ENCODE measurements around the gene RHBDF1. TPM values are rescaled to one million over a fixed set of nuclear protein-coding genes. Genes with fewer than 3 reads are reported as not detected.
A peak's percentile ranks its signal among the peaks of the same experiment; 100 is the strongest.

The RHBDF1 gene
- total and polyA plus RNA-seq, 2 of the 13 experiments (the other 11 are each of a cell fraction or from before 2014, with no cell fraction given) = 5.4 to 26.9 TPM

- TF ChIP-seq, protein P1, sequence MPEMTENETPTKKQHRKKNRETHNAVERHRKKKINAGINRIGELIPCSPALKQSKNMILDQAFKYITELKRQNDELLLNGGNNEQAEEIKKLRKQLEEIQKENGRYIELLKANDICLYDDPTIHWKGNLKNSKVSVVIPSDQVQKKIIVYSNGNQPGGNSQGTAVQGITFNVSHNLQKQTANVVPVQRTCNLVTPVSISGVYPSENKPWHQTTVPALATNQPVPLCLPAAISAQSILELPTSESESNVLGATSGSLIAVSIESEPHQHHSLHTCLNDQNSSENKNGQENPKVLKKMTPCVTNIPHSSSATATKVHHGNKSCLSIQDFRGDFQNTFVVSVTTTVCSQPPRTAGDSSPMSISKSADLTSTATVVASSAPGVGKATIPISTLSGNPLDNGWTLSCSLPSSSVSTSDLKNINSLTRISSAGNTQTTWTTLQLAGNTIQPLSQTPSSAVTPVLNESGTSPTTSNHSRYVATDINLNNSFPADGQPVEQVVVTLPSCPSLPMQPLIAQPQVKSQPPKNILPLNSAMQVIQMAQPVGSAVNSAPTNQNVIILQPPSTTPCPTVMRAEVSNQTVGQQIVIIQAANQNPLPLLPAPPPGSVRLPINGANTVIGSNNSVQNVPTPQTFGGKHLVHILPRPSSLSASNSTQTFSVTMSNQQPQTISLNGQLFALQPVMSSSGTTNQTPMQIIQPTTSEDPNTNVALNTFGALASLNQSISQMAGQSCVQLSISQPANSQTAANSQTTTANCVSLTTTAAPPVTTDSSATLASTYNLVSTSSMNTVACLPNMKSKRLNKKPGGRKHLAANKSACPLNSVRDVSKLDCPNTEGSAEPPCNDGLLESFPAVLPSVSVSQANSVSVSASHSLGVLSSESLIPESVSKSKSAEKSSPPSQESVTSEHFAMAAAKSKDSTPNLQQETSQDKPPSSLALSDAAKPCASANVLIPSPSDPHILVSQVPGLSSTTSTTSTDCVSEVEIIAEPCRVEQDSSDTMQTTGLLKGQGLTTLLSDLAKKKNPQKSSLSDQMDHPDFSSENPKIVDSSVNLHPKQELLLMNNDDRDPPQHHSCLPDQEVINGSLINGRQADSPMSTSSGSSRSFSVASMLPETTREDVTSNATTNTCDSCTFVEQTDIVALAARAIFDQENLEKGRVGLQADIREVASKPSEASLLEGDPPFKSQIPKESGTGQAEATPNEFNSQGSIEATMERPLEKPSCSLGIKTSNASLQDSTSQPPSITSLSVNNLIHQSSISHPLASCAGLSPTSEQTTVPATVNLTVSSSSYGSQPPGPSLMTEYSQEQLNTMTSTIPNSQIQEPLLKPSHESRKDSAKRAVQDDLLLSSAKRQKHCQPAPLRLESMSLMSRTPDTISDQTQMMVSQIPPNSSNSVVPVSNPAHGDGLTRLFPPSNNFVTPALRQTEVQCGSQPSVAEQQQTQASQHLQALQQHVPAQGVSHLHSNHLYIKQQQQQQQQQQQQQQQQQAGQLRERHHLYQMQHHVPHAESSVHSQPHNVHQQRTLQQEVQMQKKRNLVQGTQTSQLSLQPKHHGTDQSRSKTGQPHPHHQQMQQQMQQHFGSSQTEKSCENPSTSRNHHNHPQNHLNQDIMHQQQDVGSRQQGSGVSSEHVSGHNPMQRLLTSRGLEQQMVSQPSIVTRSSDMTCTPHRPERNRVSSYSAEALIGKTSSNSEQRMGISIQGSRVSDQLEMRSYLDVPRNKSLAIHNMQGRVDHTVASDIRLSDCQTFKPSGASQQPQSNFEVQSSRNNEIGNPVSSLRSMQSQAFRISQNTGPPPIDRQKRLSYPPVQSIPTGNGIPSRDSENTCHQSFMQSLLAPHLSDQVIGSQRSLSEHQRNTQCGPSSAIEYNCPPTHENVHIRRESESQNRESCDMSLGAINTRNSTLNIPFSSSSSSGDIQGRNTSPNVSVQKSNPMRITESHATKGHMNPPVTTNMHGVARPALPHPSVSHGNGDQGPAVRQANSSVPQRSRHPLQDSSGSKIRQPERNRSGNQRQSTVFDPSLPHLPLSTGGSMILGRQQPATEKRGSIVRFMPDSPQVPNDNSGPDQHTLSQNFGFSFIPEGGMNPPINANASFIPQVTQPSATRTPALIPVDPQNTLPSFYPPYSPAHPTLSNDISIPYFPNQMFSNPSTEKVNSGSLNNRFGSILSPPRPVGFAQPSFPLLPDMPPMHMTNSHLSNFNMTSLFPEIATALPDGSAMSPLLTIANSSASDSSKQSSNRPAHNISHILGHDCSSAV (CRISPR knock-in tag; IDR thresholded peaks at IDR 0.05; ENCODE audit: borderline replicate concordance) = 0 out of 2 replicates have a peak, but pooled peaks have one; percentile 9
- no peak for TF ChIP-seq SOX6 (IDR thresholded peaks at IDR 0.05)
- TF ChIP-seq SOX6 (CRISPR knock-in tag; IDR thresholded peaks at IDR 0.05) = 0 out of 2 replicates have a peak, but pooled peaks have one; percentile 14
- peak; percentile 5; the same call in 1 of the 2 replicates for TF ChIP-seq SRY (CRISPR knock-in tag; IDR thresholded peaks at IDR 0.05)
- TF ChIP-seq ETV5 (CRISPR knock-in tag; IDR thresholded peaks at IDR 0.05; ENCODE audit: borderline replicate concordance) = peak; percentile 80
- peak; percentile 6; the same call in 1 of the 2 replicates for TF ChIP-seq SPEN (CRISPR knock-in tag; IDR thresholded peaks at IDR 0.05; ENCODE audit: low read depth)
- no peak; the same call in none of the 2 replicates for TF ChIP-seq ELF3 (CRISPR knock-in tag; IDR thresholded peaks at IDR 0.05)
- TF ChIP-seq ZZZ3 (CRISPR knock-in tag; IDR thresholded peaks at IDR 0.05; ENCODE audit: borderline replicate concordance) = peak; percentile 17; the same call in 1 of the 2 replicates
- TF ChIP-seq MTF1 (CRISPR knock-in tag; IDR thresholded peaks at IDR 0.05) = no peak
- no peak for TF ChIP-seq HNF1A (IDR thresholded peaks at IDR 0.05; ENCODE audit: low read depth)
- TF ChIP-seq HNF1A (CRISPR knock-in tag; IDR thresholded peaks at IDR 0.05; ENCODE audit: borderline replicate concordance) = no peak
- peak; percentile 7; the same call in 1 of the 2 replicates for TF ChIP-seq SOX5 (CRISPR knock-in tag; IDR thresholded peaks at IDR 0.05; ENCODE audit: borderline replicate concordance)
- no peak for TF ChIP-seq CBX2 (IDR thresholded peaks at IDR 0.05; ENCODE audit: low read depth, low read length)
- no peak for TF ChIP-seq CBX2 (CRISPR knock-in tag; IDR thresholded peaks at IDR 0.05; ENCODE audit: low read depth)
- peak; percentile 29 for TF ChIP-seq TEAD3 (CRISPR knock-in tag; optimal IDR thresholded peaks at IDR 0.05; ENCODE audit: borderline replicate concordance)
- TF ChIP-seq ZNF274 (CRISPR knock-in tag; IDR thresholded peaks at IDR 0.05) = peak; percentile 51
Observed at GRCh38 chr16:76535-77272, 4.3 kb upstream of the RHBDF1 start (continued).

All from HepG2 (cell line).